GM12873 (cell line): Measurements from ENCODE around the gene TLE3.

Experiments used
- CTCF ChIP-seq: IDR thresholded peaks from 2 replicates; pipeline ENCODE4 v1.5.1; 2012; ENCODE audit warnings: low read depth, mild to moderate bottlenecking, moderate library complexity, low read length, control low read depth; ENCODE audit not compliant: insufficient read depth; ENCODE audit errors: missing control alignments

The TLE3 gene

GRCh38 chr15:70086636-70087035 is 11.1 kb downstream of the TLE3 start:
- TF ChIP-seq CTCF = no peak

- TF ChIP-seq CTCF = no peak
Measured at GRCh38 chr15:70084461-70084860, 13.3 kb downstream of the TLE3 start.

GRCh38 chr15:70083946-70084345 is 13.8 kb downstream of the TLE3 start:
- no peak for TF ChIP-seq CTCF

- no peak for TF ChIP-seq CTCF
Measured at GRCh38 chr15:70083418-70083817, 14.3 kb downstream of the TLE3 start.

- TF ChIP-seq CTCF = no peak
Measured at GRCh38 chr15:70082281-70082900, 15.3 kb downstream of the TLE3 start.

- TF ChIP-seq CTCF = no peak
Measured at GRCh38 chr15:70081612-70082011, 16.1 kb downstream of the TLE3 start.

- TF ChIP-seq CTCF = no peak
Measured at GRCh38 chr15:70080347-70080746, 17.4 kb downstream of the TLE3 start.
